Thyroid gland (tissue), 4 donors: ENCODE results near the gene CDH26.

Experiments
- POLR2A ChIP-seq, 2 donors: fragments of 450-650 bp; IDR thresholded peaks; one replicate each; pipeline ENCODE4 v1.6.1; 2017; ENCODE audit warnings: antibody characterized with exemption in 2 of 2, mild to moderate bottlenecking in 2 of 2, moderate library complexity in 1 of 2
- TF ChIP-seq, protein P1 (sequence below), 6 experiments: fragments of 200-600 bp in 3 of 6; fragments of 450-650 bp in 3 of 6; sonication (generic) in 3 of 6; IDR thresholded peaks; one replicate each; pipeline ENCODE4 v1.5.1; 2016 to 2019; ENCODE audit warnings: antibody characterized with exemption in 6 of 6, mild to moderate bottlenecking in 2 of 6, inconsistent platforms in 1 of 6, moderate library complexity in 1 of 6

DNA sequence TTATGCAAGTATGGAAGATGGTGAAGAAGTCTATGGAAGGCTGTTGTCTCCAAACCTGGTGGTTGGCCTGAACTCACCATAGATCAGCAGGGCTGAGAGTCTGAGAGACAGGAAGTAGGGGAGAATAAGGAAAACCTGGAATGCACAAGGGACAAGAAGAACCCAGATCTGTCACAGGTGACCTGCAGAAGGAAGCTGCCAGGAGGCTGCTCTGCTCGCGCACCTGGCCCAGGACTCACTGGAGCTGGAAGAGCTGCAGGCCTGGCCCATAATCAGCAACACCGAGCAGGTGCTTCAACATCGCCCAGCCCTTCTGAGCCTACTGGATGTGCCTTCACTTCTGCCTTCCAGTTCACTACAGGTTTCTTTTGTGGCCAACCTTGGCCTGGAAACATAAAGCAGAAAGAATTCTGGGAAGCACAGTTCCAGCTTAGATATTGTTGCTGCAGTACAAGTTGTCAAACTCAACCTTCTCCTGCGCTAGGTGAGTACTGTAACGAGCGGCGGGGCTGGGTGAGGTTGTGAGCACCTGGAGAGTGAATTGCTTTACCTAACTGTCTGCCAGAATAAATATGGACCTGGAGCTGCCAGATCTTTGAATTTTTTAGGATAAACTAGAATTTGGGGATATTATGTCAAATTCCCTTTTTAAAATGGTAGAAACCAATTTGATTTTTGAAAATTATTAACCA is 82.4 kb downstream of the CDH26 start:
- TF ChIP-seq, protein P1, sequence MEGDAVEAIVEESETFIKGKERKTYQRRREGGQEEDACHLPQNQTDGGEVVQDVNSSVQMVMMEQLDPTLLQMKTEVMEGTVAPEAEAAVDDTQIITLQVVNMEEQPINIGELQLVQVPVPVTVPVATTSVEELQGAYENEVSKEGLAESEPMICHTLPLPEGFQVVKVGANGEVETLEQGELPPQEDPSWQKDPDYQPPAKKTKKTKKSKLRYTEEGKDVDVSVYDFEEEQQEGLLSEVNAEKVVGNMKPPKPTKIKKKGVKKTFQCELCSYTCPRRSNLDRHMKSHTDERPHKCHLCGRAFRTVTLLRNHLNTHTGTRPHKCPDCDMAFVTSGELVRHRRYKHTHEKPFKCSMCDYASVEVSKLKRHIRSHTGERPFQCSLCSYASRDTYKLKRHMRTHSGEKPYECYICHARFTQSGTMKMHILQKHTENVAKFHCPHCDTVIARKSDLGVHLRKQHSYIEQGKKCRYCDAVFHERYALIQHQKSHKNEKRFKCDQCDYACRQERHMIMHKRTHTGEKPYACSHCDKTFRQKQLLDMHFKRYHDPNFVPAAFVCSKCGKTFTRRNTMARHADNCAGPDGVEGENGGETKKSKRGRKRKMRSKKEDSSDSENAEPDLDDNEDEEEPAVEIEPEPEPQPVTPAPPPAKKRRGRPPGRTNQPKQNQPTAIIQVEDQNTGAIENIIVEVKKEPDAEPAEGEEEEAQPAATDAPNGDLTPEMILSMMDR (IDR thresholded peaks at IDR 0.05), result no peak
- no peak for TF ChIP-seq POLR2A (IDR thresholded peaks at IDR 0.05)
